Measurements from ENCODE around the gene FN1.

The FN1 gene

GRCh38 chr2:215371915-215372897 is 63.7 kb downstream of the FN1 start:
- H3K27ac ChIP-seq (ENCODE audit: poor library complexity, severe bottlenecking): no peak overlapping the region
- peaks cover 97% of the 10 kb centered on the region for H3K36me3 ChIP-seq (ENCODE audit: low read depth)
- H3K4me1 ChIP-seq (ENCODE audit: insufficient read depth, poor library complexity, severe bottlenecking): no peaks in the 10 kb centered on the region
- no peak for ATAC-seq (ENCODE audit: low read depth)
- no peaks in the 10 kb centered on the region for H3K27me3 ChIP-seq (ENCODE audit: insufficient read depth, poor library complexity, severe bottlenecking)
- H3K4me3 ChIP-seq (ENCODE audit: severe bottlenecking): no peak overlapping the region
- DNase-seq (ENCODE audit: low spot score): no peak
- H3K9me3 ChIP-seq (ENCODE audit: severe bottlenecking): no peaks in the 10 kb centered on the region
- TF ChIP-seq, protein P1, sequence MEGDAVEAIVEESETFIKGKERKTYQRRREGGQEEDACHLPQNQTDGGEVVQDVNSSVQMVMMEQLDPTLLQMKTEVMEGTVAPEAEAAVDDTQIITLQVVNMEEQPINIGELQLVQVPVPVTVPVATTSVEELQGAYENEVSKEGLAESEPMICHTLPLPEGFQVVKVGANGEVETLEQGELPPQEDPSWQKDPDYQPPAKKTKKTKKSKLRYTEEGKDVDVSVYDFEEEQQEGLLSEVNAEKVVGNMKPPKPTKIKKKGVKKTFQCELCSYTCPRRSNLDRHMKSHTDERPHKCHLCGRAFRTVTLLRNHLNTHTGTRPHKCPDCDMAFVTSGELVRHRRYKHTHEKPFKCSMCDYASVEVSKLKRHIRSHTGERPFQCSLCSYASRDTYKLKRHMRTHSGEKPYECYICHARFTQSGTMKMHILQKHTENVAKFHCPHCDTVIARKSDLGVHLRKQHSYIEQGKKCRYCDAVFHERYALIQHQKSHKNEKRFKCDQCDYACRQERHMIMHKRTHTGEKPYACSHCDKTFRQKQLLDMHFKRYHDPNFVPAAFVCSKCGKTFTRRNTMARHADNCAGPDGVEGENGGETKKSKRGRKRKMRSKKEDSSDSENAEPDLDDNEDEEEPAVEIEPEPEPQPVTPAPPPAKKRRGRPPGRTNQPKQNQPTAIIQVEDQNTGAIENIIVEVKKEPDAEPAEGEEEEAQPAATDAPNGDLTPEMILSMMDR (IDR thresholded peaks at IDR 0.05; ENCODE audit: poor library complexity, severe bottlenecking): no peak

GRCh38 chr2:215370112-215370965 is 65.5 kb downstream of the FN1 start:
- ATAC-seq (ENCODE audit: low read depth) (0 out of 3 replicates have a peak, but pooled peaks have one; percentile 11), DNase-seq (ENCODE audit: low spot score) (no peak)
- H3K4me3 ChIP-seq (ENCODE audit: severe bottlenecking): no peak overlapping the region
- TF ChIP-seq, protein P1 (IDR thresholded peaks at IDR 0.05; ENCODE audit: poor library complexity, severe bottlenecking): no peak
- no peaks in the 10 kb centered on the region for H3K27me3 ChIP-seq (ENCODE audit: insufficient read depth, poor library complexity, severe bottlenecking)
- peaks cover 97% of the 10 kb centered on the region for H3K36me3 ChIP-seq (ENCODE audit: low read depth)
- no peak overlapping the region for H3K27ac ChIP-seq (ENCODE audit: poor library complexity, severe bottlenecking)
- H3K9me3 ChIP-seq (ENCODE audit: severe bottlenecking): no peaks in the 10 kb centered on the region
- H3K4me1 ChIP-seq (ENCODE audit: insufficient read depth, poor library complexity, severe bottlenecking): no peaks in the 10 kb centered on the region

DNA sequence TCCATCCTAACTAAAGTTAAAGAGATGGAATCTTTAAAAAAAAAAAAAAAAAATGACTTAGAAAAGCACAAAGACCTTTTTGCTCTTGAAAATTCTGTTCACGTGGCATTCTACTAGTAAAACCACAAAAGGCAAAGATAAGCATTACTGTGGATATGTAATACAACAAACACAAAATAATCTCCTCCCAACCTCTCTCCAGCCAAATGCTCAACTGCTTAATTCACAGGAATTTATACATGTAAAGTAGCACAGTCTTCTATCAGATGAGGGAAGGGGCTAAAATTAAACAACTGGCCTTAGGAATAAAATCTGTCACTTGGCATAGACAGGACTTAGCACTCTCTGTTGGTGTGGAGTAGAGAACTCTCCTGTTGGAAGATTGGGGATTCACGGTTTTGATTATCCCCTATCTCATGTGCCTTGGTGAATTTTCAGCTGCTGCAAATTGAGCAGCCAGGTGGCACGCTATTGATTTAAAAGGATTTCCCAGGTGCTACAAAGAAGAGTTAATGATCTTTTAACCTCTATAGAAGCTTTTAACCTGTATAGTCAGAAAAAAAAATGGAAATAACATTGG is 66.6 kb downstream of the FN1 start:
- no peak for ATAC-seq (ENCODE audit: low read depth)
- no peaks in the 10 kb centered on the region for H3K4me1 ChIP-seq (ENCODE audit: insufficient read depth, poor library complexity, severe bottlenecking)
- no peak overlapping the region for H3K27ac ChIP-seq (ENCODE audit: poor library complexity, severe bottlenecking)
- H3K36me3 ChIP-seq (ENCODE audit: low read depth): peaks cover 97% of the 10 kb centered on the region
- H3K4me3 ChIP-seq (ENCODE audit: severe bottlenecking): no peak overlapping the region
- no peaks in the 10 kb centered on the region for H3K9me3 ChIP-seq (ENCODE audit: severe bottlenecking)
- H3K27me3 ChIP-seq (ENCODE audit: insufficient read depth, poor library complexity, severe bottlenecking): no peaks in the 10 kb centered on the region
- DNase-seq (ENCODE audit: low spot score): no peak
- TF ChIP-seq, protein P1 (IDR thresholded peaks at IDR 0.05; ENCODE audit: poor library complexity, severe bottlenecking): no peak

GRCh38 chr2:215368493-215368809 is 67.4 kb downstream of the FN1 start:
- Histone ChIP-seq H3K4me1 (ENCODE audit: insufficient read depth, poor library complexity, severe bottlenecking) (no peaks in the 10 kb centered on the region), H3K36me3 (ENCODE audit: low read depth) (peaks cover 98% of the 10 kb centered on the region), H3K4me3 (ENCODE audit: severe bottlenecking) (no peak overlapping the region), H3K27me3 (ENCODE audit: insufficient read depth, poor library complexity, severe bottlenecking) (no peaks in the 10 kb centered on the region), H3K9me3 (ENCODE audit: severe bottlenecking) (no peaks in the 10 kb centered on the region), H3K27ac (ENCODE audit: poor library complexity, severe bottlenecking) (no peak overlapping the region)
- ATAC-seq (ENCODE audit: low read depth) (no peak), DNase-seq (ENCODE audit: low spot score) (no peak)
- TF ChIP-seq, protein P1 (IDR thresholded peaks at IDR 0.05; ENCODE audit: poor library complexity, severe bottlenecking): no peak
